HG02852 (cell line): ENCODE data around the gene ABHD1.

ENCODE experiments used
- ATAC-seq: cut with Tn5 transposase; IDR thresholded peaks from one replicate; pipeline ENCODE4 v1.9.1; 2021; ENCODE audit warnings: mild to moderate bottlenecking, moderate library complexity; ENCODE audit not compliant: unreplicated experiment

Gene ABHD1

DNA sequence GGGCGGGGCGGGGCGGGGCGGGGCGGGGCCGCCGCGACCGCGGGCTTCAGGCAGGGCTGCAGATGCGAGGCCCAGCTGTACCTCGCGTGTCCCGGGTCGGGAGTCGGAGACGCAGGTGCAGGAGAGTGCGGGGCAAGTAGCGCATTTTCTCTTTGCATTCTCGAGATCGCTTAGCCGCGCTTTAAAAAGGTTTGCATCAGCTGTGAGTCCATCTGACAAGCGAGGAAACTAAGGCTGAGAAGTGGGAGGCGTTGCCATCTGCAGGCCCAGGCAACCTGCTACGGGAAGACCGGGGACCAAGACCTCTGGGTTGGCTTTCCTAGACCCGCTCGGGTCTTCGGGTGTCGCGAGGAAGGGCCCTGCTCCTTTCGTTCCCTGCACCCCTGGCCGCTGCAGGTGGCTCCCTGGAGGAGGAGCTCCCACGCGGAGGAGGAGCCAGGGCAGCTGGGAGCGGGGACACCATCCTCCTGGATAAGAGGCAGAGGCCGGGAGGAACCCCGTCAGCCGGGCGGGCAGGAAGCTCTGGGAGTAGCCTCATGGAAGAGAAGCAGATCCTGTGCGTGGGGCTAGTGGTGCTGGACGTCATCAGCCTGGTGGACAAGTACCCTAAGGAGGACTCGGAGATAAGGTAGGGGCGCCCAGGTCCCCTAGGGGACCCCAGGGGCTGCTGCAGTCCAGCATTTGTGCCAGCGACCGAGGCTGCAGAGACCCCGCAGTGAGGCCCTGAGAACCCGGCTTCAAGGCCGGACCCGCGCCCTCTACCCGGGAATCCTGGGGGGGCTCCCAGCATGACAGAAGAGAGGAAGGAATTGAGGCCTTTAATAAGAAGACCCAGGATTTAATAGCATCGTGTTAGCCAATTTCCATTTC lies 36.7 kb upstream of the ABHD1 start, which contains the start of gene KHK:
TSS of gene KHK (plus strand) at position 49 of the 870 bp plus-strand sequence. CDS start at position 537, 488 bp downstream.
- ATAC-seq, result no peak

DNA sequence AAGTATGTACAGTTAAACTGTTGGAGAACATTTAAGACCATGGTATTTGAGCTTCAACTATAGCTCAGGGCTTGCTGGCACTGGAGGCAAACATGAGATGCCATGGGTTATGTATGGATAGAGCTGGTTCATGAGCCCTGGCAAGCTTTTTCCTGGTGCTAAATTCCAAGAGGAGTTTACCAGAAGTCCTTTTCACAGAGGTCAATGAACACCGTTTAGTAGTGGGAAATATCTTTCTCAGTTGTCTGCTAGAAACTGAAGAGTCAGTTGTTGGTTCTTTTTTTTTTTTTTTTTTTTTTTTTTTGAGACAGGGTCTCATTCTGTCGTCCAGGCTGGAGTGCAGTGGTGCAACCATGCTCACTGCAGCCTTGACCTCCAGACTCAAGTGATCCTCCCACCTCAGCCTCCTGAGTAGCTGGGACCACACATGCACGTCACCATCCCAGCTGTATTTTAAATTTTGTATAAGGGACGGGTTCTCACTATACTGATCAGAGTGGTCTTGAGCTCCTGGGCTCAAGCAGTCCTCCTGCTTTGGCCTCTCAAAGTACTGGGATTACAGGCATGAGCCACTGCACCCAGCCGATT lies 35.7 kb upstream of the ABHD1 start:
- ATAC-seq, result no peak

DNA sequence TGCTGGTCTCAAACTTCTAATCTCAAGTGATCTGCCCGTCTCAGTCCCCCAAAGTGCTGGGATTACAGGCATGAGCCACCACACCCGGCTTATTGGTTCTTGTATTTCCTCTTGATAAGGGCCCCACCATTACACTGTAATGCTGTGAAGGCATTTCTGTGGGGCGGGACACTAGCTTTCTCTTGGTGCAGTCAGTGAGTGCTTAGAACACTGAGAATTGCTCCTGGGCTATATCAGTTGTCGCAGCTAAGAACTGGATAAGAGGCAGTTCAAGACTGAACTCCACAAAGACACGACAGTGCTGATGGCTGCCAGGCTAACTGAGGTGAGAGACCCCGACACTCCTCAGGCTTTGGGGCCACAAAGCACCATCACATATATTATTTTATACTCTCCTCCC lies 35.0 kb upstream of the ABHD1 start:
- ATAC-seq, result no peak

DNA sequence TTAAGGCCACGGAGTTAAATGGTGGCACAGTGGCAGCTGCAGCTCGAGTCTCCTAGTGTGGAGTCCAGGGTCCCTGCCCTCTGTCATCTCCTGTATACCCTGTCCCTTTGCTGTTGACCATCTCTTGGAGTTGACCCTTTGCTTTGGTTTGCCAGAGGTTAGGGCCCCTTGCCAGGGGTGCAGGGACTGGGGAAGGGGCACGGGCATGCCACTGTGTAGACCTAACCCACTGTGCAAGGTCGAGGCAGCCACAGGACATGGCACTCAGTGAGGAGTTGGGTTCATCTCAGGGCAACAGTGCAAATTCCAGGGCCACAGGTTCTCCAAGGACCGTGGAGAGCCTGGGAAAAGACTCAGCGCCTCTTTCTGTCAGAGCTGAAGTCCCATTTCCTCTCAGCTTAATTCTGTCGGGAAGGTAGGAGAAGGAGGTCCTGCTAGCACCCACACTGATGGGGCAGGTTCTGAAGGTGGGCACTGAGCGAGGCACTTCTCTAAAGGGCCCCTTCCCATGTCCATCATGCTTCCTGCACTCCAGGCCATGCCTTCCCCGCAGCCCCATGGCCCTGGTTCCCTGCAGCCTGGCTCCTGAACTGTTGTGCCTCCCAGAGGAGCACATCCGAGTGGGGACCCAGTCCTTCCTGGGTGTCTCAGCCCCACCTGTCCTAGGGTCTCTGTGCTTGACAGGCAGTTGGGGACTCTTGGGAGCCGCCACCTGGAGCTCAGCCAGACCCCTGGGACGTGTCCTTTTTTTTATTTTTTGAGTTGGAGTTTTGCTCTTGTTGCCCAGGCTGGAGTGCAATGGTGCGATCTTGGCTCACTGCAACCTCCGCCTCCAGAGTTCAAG lies 34.3 kb upstream of the ABHD1 start:
- ATAC-seq, result no peak

DNA sequence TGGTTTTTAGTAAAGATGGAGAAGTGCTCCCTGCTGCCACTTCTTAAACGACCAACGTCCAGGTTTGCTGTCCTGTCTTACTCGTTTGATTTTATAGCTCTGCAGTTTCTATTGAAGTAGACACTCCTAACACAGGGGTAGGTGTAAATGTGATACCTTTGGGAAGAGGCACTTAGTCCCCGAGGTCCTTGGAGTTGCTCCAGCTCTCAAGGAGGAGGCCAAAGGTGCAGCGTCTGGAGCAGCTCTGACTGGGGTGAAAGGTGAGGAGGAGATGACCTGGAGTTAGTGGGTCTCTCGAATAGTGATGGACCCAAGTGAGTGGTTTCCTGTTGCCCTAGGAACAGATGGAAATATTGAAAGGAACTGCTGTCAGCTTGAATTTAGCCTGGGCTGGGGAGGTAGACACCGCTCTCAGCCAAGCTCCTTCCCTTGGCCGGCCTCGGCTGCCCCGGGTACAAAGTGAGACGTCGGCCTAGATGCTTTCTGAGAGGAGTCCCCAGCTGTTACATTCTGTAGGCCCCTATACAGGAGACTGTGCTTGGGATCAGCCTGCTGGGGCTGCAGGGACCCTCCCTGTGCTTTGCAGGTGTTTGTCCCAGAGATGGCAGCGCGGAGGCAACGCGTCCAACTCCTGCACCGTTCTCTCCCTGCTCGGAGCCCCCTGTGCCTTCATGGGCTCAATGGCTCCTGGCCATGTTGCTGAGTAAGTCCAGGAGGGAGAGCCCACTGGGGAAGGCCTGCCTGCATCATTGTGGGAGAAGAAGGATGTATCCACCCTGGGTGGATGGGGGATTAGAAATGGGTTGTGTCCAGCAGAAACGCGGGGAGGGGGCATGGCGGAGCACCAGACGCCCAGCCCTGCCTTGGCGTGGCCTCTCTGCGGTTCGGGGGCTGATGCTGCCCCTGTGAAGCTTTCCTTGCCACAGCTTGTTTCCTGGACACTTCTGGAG lies 31.6 kb upstream of the ABHD1 start:
- no peak for ATAC-seq

DNA sequence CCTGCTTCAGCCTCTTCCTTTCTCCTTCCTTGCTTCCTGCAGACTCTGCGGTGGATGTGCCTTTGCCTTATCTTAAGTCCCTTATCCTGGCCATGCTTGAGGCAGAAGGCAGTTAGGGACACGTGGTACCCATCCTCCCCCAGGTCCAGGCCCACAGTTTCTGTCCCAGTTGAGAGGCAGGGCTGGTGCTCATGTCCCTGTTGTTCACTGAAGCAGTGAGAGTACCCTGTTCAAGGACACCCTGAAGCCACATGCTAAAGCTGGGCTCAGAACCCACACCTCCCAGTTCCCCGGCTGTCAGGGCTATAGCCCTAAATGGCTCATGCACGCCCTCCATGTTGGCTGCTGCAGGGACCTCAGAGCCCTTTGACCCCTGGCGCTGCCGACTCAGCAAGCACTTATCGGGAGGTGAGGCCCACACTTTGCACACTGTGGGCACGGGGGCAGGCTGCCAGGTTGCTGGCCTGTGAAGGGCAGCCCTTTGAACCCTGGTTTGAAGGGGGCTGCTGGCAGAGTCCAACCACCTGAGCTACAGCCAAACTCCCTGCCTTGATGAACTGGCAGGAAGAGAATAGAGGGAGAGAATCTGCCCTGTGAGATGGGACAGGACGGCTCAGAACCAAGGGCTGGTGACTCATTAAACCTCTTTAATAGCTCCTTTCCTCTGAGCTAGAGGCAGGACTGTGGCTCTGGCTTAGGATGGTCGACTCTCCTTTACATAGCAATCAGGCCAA lies 30.8 kb upstream of the ABHD1 start:
- ATAC-seq, result no peak

DNA sequence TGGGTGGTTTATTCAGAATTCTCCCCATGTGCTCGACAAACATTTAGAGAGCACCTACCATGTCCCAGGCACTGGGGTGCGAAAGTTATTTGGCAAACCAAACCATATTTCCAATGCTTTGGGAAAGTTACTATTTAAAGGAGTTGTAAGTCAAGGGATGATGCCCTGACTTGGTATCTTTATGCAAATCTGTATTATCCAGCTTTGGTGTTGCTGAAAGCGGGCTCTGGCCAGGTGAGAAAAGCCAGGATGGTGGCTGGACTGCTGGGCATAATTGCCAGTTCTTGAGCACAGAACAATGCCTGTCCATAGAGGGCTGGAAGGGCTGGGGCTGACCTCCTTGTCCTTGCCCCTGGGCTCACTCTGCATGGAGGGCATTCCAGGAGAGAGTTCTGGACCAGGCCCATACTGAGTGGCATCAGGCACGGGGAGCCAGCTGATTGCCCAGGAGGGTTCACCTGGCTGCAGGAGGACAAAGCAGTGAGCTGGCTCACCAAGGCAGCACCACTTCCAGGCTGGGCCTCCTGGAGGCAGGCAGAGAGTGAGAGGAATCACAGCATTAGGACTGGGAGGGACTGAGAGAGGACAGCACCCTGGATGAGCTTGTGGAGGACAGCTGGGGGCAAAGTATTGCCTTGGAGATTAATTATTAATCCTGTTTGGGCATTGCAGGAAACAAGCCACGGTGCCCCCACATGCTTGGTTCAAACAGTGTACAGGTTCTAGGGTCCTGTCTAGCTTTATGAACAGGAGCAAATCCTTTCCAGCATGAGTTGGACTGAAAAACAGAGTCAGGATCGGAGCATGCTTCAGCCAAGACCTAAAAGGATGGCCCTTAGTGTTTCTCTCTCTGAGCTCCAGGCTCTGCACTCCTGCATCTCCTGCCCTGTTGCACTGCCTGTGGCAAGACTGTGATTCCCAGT lies 29.9 kb upstream of the ABHD1 start:
- no peak for ATAC-seq

DNA sequence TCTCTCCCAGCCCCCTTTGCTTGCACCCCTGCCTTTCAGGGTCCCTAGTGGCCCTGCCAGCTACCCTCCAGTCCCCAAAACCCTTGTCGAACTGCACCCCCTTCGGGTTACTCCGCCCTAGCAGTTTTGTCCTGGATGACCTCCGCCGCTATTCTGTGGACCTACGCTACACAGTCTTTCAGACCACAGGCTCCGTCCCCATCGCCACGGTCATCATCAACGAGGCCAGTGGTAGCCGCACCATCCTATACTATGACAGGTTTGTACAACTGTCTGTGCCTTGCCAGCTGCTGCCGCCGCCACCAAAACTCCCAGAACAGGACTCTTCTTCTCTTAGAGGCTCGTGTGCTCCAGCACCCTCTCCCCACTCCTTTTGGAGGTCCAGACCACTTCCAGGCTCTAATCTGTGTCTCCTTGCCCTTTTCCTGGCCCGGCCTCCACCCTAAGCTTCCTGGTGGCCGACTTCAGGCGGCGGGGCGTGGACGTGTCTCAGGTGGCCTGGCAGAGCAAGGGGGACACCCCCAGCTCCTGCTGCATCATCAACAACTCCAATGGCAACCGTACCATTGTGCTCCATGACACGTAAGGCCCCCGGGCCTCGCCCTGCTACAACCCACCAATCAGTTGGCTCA lies 29.1 kb upstream of the ABHD1 start:
- no peak for ATAC-seq

DNA sequence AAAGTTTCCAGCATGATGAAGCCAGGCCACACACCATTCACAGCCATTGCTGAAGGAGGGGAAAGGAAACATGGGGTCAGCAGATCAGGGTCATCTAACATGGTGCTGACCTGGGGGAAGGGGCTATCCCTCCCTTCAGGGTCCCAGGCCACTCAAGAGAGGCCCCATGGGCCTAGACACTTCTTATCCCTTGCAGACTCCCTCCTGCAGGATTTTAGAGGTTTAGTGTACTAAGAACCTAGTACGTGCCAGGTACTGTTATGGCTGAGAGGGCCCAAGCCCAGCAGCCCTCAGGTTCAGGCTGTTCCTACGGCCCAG lies 28.2 kb upstream of the ABHD1 start:
- no peak for ATAC-seq

DNA sequence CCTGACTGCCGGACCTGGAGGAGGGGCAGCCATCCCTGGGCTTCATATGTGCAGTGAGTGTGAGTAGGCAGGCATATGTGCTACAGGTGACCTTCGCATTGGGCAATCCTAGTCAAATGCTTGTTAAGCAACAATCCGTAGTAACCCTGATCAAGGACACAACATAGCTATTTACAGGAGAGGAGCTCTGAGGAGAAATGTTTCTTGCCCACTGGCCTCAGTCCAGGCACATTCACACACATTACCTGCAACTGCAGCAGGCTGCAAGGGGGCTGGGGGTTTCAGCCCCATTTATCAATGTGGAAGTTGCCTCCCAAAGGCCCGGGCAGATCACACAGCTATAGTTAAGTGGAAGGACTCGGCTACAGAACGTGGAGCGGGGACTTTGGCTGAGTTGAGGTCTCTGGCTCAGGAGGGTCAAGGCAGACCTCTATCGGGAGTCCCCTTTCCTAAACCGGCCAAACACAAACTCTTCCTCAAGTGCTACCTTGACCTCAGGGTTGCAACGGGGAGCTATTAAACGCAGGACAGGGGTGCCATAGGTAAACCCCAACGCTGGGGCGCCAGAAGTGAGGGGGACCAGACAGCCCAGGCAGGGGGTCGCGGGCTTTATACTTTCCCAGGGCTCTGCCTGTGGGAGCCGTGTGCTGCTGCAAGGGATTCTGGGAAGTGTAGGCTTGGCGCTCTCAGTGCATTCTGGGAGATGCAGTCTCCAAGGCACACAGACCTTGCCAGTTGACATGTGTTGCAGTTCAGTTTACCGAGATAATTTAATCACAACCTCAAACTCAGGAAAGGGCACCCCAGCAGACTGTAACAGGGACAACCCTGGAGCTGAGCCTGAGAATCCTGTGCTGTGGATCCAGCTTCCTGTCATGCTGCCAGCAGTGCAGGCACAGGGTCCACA lies 27.6 kb upstream of the ABHD1 start:
- ATAC-seq, result no peak

DNA sequence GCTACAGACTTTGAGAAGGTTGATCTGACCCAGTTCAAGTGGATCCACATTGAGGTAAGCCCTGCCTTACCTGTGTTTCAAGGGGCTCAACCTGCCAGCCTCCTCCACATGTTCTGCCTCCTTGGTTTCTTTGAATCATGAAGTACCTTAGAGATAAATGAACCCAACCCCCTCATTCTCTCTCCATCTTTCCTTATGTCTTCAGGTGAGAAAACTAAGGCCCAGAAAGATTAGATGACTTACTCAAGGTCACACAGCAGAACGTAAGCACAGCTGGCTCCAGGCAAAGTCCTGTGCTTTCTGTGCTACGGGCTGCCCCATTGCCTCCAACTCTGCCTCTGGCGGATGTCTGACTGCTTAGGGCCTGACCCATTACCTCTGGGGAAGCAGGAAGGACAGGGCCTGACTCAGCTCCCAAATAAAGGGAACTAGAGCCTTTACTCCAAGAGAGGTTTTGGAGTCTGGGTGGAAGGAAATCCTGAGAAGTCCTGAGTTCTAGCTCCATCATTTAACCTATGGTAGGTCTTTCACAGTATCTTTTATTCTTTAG lies 26.8 kb upstream of the ABHD1 start:
- ATAC-seq, result no peak

DNA sequence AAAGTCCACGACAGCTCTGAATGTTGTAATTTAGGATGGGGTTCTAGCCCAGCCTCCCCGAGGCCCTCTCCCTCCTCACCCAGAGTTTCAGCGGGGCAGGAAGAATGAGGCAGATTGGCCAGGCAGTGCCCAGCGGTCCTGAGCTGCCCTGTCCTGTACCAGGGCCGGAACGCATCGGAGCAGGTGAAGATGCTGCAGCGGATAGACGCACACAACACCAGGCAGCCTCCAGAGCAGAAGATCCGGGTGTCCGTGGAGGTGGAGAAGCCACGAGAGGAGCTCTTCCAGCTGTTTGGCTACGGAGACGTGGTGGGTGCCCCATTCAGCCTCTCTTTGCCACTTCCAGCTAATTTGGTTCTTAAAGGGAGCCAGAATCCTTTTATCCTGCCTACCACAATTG lies 26.3 kb upstream of the ABHD1 start:
- ATAC-seq, result no peak

DNA sequence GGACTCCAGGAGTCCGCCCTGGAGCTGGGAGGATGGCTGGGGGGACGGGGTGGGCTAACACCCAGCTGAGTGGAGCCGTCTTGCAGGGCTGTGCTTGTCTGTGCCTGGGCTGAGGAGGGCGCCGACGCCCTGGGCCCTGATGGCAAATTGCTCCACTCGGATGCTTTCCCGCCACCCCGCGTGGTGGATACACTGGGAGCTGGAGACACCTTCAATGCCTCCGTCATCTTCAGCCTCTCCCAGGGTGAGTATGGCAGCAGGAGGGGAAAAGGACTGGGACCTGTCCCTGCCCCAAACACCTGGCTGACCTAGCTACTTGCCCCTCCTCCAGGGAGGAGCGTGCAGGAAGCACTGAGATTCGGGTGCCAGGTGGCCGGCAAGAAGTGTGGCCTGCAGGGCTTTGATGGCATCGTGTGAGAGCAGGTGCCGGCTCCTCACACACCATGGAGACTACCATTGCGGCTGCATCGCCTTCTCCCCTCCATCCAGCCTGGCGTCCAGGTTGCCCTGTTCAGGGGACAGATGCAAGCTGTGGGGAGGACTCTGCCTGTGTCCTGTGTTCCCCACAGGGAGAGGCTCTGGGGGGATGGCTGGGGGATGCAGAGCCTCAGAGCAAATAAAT lies 24.2 kb upstream of the ABHD1 start:
- no peak for ATAC-seq

DNA sequence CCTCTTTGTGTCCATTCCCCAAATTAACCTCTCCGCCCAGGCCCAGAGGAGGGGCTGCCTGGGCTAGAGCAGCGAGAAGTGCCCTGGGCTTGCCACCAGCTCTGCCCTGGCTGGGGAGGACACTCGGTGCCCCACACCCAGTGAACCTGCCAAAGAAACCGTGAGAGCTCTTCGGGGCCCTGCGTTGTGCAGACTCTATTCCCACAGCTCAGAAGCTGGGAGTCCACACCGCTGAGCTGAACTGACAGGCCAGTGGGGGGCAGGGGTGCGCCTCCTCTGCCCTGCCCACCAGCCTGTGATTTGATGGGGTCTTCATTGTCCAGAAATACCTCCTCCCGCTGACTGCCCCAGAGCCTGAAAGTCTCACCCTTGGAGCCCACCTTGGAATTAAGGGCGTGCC lies 23.6 kb upstream of the ABHD1 start:
- no peak for ATAC-seq

DNA sequence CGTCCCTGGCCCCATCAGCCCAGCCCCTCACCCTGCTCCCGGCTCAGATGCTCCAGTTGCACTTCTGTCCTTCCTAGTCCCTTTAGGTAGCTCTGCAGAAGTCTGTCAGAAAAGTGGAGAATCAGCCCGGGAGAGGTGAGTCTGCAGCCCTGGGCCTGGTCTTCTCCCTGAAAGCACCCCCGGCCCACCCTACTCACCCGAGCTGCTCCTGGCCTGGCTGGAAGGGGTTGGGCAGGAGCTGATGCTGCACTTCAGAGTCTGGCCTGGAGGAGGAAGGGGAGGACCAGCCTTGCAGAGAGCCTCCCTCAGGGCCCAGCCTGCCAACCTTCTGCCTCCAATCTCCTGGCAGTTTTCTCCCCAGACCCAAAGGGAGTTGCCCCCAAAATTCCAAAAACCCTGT lies 21.3 kb upstream of the ABHD1 start:
- no peak for ATAC-seq

DNA sequence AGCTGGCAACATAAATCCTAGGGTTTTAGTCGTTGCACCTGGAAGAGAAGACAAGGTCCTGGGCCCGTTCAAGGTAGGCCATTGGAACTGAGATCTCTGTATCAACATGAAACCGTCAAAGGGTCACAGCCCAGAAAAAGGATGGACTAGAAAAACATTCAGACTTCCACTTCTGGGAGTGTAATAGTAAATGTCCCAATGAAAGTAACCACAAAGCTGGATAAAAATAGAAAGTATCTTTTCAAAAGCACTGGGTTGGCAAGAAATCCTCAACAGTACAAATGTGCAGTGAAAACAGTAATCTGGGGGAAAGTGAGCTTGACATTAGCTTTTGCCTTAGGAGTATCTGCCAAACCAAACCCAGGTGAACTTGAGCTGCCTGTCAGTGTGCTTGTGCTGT lies 17.6 kb upstream of the ABHD1 start:
- ATAC-seq, result no peak

DNA sequence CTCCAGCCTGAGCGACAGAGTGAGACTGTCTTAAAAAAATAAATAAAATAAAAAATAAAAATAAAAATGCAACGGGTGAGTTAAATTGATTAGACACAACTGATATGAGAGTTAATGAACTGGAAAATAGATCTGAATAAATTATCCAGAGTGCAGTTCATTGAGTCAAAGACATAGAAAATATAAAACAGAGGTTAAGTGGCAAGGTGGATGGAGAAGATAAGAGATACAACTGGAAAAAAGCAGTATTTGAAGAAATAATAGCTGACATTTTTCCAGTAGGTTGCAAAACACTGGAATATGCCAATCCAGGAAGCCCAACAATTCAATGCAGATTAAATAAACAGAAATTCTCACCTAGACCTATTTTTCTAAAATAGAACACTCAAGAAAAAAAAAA lies 15.4 kb upstream of the ABHD1 start:
- no peak for ATAC-seq
